AG04450 (cell line): ENCODE results near the gene ARHGAP12. TPM values are rescaled to one million over a fixed set of nuclear protein-coding genes. Genes with fewer than 3 reads are reported as not detected.
A peak's percentile ranks its signal among the peaks of the same experiment; 100 is the strongest.

Experiments used
- CTCF ChIA-PET: fragments of 300-600, 350-600 bp; formaldehyde crosslinking; extraction: SDS; loops from one replicate; lab custom pipeline; 2022; ENCODE audit warnings: antibody characterized with exemption, inconsistent platforms; lab: Charles Lee
- POLR2A ChIA-PET: fragments of 350-600 bp; formaldehyde crosslinking; extraction: SDS; loops from one replicate; lab custom pipeline; 2021; ENCODE audit warnings: antibody characterized with exemption, inconsistent platforms; lab: Yijun Ruan, JAX
- DNase-seq: peaks from one replicate; pipeline ENCODE4 v3.0.0-alpha.2; 2011; ENCODE audit warnings: low read depth, low spot score
- H3K27ac ChIP-seq: one replicate; pipeline ENCODE4 v1.5.1; 2012; ENCODE audit warnings: low read depth, low read length, control low read depth
- H3K27me3 ChIP-seq: one replicate; pipeline ENCODE4 v1.6.0; 2012; ENCODE audit warnings: low read length; ENCODE audit not compliant: control insufficient read depth, insufficient read depth
- H3K4me3 ChIP-seq: 2 replicates; pipeline ENCODE4 v1.5.1; 2011; ENCODE audit warnings: mild to moderate bottlenecking, low read depth, low read length, control low read depth
- H3K9me3 ChIP-seq: 2 replicates; pipeline ENCODE4 v1.5.1; 2012; ENCODE audit warnings: low read length; ENCODE audit not compliant: control insufficient read depth, insufficient read depth
- polyA plus RNA-seq: library from polyadenylated mRNA; depleted of rRNA; stranded (reverse); fragments of >200 nt; gene quantifications from 2 replicates; pipeline ENCODE4 v1.2.3, GENCODE V29; 2011
- TF ChIP-seq, protein P1 (sequence below): IDR thresholded peaks from 2 replicates; pipeline ENCODE4 v1.5.1; 2011; ENCODE audit warnings: low read depth, low read length, control low read depth, inconsistent platforms

Gene ARHGAP12
- polyA plus RNA-seq, 1 experiment: 26.3 TPM

DNA sequence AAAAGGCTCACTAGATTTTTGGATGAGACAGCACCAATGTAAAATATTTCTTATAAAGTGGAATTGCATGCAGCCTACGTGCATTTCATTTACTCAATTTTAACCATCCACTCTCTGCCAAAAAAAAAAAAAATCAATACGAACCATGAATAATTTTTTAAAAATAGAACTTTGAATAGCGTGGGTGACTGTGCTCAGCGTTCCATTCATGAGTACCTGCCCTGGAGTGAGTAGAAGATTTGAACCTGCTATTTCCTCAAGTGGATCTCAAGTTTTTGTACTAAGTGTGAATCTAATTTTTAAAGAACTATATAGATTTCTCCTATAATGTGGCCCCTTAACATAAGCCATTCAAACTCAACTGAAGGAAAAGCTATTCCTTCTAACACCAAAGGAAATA, 105.3 kb downstream of the ARHGAP12 start:
- Histone ChIP-seq H3K4me3 (no peak overlapping the region), H3K27ac (no peak overlapping the region), H3K9me3 (no peaks in the 10 kb centered on the region), H3K27me3 (no peaks in the 10 kb centered on the region)
- TF ChIP-seq, protein P1, sequence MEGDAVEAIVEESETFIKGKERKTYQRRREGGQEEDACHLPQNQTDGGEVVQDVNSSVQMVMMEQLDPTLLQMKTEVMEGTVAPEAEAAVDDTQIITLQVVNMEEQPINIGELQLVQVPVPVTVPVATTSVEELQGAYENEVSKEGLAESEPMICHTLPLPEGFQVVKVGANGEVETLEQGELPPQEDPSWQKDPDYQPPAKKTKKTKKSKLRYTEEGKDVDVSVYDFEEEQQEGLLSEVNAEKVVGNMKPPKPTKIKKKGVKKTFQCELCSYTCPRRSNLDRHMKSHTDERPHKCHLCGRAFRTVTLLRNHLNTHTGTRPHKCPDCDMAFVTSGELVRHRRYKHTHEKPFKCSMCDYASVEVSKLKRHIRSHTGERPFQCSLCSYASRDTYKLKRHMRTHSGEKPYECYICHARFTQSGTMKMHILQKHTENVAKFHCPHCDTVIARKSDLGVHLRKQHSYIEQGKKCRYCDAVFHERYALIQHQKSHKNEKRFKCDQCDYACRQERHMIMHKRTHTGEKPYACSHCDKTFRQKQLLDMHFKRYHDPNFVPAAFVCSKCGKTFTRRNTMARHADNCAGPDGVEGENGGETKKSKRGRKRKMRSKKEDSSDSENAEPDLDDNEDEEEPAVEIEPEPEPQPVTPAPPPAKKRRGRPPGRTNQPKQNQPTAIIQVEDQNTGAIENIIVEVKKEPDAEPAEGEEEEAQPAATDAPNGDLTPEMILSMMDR: no peak
- POLR2A ChIA-PET: no interaction called here
- DNase-seq: no peak
- CTCF ChIA-PET: no interaction called here

DNA sequence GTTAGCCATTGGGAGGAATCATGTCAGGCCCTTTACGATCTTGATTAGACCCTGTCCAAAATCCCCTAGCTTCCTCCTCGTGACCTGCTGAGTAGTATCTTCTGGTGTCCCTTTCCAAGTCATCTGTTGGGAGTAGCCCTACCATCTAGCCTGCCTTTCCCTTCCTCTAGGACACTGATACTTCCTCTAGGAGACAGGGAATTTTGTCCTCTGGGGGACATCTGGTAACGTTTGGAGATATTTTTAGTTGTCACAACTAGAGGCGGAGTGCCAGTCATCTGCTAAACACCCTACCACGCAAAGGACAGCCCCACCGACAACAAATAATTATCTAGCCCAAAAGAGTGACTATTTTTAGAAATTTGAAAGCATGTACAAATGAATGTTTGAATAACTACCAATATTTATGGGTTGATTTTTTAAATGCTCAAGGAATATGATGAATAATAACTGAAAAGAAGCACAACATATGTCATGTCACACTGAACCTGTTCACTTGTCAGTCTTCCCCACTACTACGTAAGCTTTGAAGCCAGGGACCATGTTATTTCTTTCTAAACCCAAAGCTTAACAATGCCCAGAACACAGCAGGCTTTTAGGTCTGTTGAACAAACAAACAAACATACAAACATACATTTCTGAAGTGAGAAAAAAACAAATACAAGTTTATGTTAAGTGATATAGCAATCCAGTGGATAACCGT, 105.9 kb downstream of the ARHGAP12 start:
- POLR2A ChIA-PET: no interaction called here
- CTCF ChIA-PET: interaction anchor here (1.2 kb wide), 1 partner anchor 1135 kb away, joined by 3 read pairs; no protein-coding TSS in a partner anchor
- H3K4me3 ChIP-seq: no peak overlapping the region

DNA sequence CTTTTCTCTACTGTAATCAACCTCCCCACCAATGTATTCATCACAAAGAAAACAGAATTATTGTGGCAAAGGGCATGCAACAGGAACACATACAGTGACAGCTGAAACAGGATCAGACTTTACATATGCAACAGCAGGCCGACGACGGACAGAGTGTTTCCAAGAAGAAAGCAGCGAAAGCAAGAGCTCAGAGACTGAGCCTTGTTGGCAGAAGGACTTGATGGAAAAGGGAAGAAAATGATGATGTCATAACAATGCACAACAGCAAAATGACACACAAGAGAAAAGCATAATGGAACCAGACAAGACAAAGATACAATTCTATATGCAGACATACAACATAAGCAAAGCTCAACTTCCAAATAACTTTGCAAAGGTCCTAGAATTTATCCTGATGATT, 106.5 kb downstream of the ARHGAP12 start:
- no peak for DNase-seq
- CTCF ChIA-PET: interaction anchor here (0.6 to 1.2 kb wide), 2 partner anchors 1134 to 1376 kb away, joined by 3 read pairs; no protein-coding TSS in a partner anchor
- TF ChIP-seq, protein P1: no peak
- POLR2A ChIA-PET: no interaction called here
- Histone ChIP-seq H3K9me3 (no peaks in the 10 kb centered on the region), H3K4me3 (no peak overlapping the region), H3K27me3 (no peaks in the 10 kb centered on the region), H3K27ac (no peak overlapping the region)

More for the DNA sequence above, 105.9 kb downstream of the ARHGAP12 start:
- TF ChIP-seq, protein P1: no peak
- H3K27ac ChIP-seq: no peak overlapping the region
- no peak for DNase-seq
- H3K27me3 ChIP-seq: no peaks in the 10 kb centered on the region
- H3K9me3 ChIP-seq: no peaks in the 10 kb centered on the region

DNA sequence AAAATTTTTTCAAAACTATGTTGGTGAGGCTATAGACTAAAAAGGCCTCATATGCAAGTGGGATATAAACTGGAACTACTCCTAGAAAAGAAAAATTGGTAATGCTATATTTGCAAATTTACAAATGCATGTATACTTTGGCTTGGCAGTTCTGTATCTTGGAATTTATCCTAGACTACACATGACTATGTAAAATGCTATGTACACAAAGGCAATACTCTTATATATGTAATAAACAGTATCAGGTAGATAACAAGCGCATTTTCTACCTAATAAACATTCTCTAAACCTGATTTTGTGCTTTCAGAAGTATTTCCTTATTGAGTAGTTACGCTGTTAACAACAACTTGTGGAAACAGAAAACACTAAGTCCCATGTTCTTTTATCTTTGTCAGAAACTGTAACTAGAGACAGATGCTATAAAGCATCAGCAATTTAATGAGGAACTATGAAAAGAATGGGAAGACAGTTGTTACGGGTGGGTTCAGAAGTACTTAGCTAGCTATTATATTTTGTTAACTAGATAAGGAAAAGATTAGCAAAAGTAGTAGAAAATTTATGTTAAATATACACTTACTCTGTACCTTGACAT, 107.8 kb downstream of the ARHGAP12 start:
- Histone ChIP-seq H3K27ac (no peak overlapping the region), H3K9me3 (no peaks in the 10 kb centered on the region), H3K27me3 (no peaks in the 10 kb centered on the region), H3K4me3 (no peak overlapping the region)
- TF ChIP-seq, protein P1: no peak
- CTCF ChIA-PET: no interaction called here
- POLR2A ChIA-PET: no interaction called here
- no peak for DNase-seq

DNA sequence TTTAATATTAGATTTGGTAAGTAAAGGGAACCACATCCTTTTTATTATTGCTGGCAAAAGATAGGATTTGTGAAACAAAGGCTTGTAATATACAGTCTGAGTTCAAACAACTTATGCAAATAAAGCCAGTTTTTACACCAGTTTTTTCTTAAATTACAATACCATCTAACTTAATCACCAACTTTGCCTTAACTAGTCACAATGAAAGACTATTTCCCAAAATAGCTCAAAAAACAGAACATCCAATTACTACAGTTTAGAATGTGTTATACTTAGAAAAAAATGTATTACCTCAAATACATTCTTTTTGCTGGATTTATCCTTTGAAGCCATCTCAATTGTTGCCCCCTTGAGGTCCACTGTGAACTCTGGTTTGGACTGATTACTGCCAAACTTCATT, 108.5 kb downstream of the ARHGAP12 start:
- Histone ChIP-seq H3K4me3 (no peak overlapping the region), H3K27me3 (no peaks in the 10 kb centered on the region), H3K9me3 (no peaks in the 10 kb centered on the region), H3K27ac (no peak overlapping the region)
- no peak for DNase-seq
- CTCF ChIA-PET: no interaction called here
- POLR2A ChIA-PET: no interaction called here
- TF ChIP-seq, protein P1: peak; percentile 11; the same call in 1 of the 2 replicates
